KMS-11 (cell line): ENCODE results near the gene NINJ2.
"Not testable (repeated sequence)": the region's sequence is repeated elsewhere in the genome, so short reads cannot be mapped to it uniquely, and the experiment has no call there.

Experiments
- H2AFZ ChIP-seq: fragments of 200-600 bp; sonication (generic); 2 replicates; pipeline ENCODE4 v1.6.1; 2016; ENCODE audit warnings: antibody characterized with exemption, mixed run types, low read depth
- H3K27ac ChIP-seq: fragments of 200-600 bp; sonication (generic); 2 replicates; pipeline ENCODE4 v1.6.1; 2016; ENCODE audit warnings: mild to moderate bottlenecking, mixed run types
- H3K27me3 ChIP-seq: fragments of 200-600 bp; sonication (generic); 2 replicates; pipeline ENCODE4 v1.6.1; 2017; ENCODE audit warnings: mild to moderate bottlenecking, low read depth, mixed run types, moderate library complexity; ENCODE audit not compliant: insufficient read depth
- H3K36me3 ChIP-seq: fragments of 200-600 bp; sonication (generic); 2 replicates; pipeline ENCODE4 v1.6.1; 2017; ENCODE audit warnings: mild to moderate bottlenecking, mixed run types; ENCODE audit not compliant: insufficient read depth
- H3K4me1 ChIP-seq: fragments of 200-600 bp; sonication (generic); 2 replicates; pipeline ENCODE4 v1.6.1; 2016; ENCODE audit warnings: mild to moderate bottlenecking, low read depth, mixed run types; ENCODE audit not compliant: poor library complexity, severe bottlenecking
- H3K4me2 ChIP-seq: fragments of 200-600 bp; sonication (generic); 2 replicates; pipeline ENCODE4 v1.7.0; 2016; ENCODE audit warnings: mild to moderate bottlenecking, mixed run types
- H3K4me3 ChIP-seq: fragments of 200-600 bp; sonication (generic); IDR thresholded peaks from 2 replicates; pipeline ENCODE4 v1.6.1; 2017; ENCODE audit warnings: low read depth, low read length, mixed read lengths; ENCODE audit not compliant: insufficient read depth
- H3K79me2 ChIP-seq: fragments of 200-600 bp; sonication (generic); 2 replicates; pipeline ENCODE4 v1.6.1; 2016; ENCODE audit warnings: low read depth, mixed run types; ENCODE audit not compliant: insufficient read depth
- H3K9ac ChIP-seq: fragments of 200-600 bp; sonication (generic); 2 replicates; pipeline ENCODE4 v1.6.1; 2016; ENCODE audit warnings: mild to moderate bottlenecking, mixed run types
- H4K20me1 ChIP-seq: fragments of 200-600 bp; sonication (generic); 2 replicates; pipeline ENCODE4 v1.6.1; 2016; ENCODE audit warnings: mild to moderate bottlenecking, mixed run types; ENCODE audit not compliant: insufficient read depth
- TF ChIP-seq, protein P1 (sequence below): fragments of 200-600 bp; sonication (generic); conservative IDR thresholded peaks from 2 replicates; pipeline ENCODE4 v1.6.1; 2017; ENCODE audit warnings: low read depth, mild to moderate bottlenecking, antibody characterized with exemption, low read length, moderate library complexity, mixed read lengths

Gene NINJ2

GRCh38 chr12:704516-705242, 41.4 kb upstream of the NINJ2 start:
- Histone ChIP-seq H3K4me3 (no peak overlapping the region), H3K79me2 (no peaks in the 10 kb centered on the region), H3K27me3 (no peaks in the 10 kb centered on the region), H4K20me1 (no peaks in the 10 kb centered on the region), H3K4me1 (no peaks in the 10 kb centered on the region), H3K4me2 (no peak overlapping the region), H2AFZ (no peak overlapping the region), H3K9ac (no peak overlapping the region), H3K36me3 (no peaks in the 10 kb centered on the region), H3K27ac (no peak overlapping the region)
- TF ChIP-seq, protein P1, sequence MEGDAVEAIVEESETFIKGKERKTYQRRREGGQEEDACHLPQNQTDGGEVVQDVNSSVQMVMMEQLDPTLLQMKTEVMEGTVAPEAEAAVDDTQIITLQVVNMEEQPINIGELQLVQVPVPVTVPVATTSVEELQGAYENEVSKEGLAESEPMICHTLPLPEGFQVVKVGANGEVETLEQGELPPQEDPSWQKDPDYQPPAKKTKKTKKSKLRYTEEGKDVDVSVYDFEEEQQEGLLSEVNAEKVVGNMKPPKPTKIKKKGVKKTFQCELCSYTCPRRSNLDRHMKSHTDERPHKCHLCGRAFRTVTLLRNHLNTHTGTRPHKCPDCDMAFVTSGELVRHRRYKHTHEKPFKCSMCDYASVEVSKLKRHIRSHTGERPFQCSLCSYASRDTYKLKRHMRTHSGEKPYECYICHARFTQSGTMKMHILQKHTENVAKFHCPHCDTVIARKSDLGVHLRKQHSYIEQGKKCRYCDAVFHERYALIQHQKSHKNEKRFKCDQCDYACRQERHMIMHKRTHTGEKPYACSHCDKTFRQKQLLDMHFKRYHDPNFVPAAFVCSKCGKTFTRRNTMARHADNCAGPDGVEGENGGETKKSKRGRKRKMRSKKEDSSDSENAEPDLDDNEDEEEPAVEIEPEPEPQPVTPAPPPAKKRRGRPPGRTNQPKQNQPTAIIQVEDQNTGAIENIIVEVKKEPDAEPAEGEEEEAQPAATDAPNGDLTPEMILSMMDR: no peak

- Histone ChIP-seq H3K4me2 (no peak overlapping the region), H3K79me2 (no peaks in the 10 kb centered on the region), H3K27ac (no peak overlapping the region), H3K9ac (no peak overlapping the region), H4K20me1 (no peaks in the 10 kb centered on the region), H2AFZ (no peak overlapping the region), H3K4me3 (no peak overlapping the region), H3K36me3 (no peaks in the 10 kb centered on the region), H3K4me1 (no peaks in the 10 kb centered on the region), H3K27me3 (no peaks in the 10 kb centered on the region)
- TF ChIP-seq, protein P1: no peak
Measured at GRCh38 chr12:701896-702539, 38.8 kb upstream of the NINJ2 start.

GRCh38 chr12:700016-700415, 36.8 kb upstream of the NINJ2 start:
- no peaks in the 10 kb centered on the region for H3K36me3 ChIP-seq

DNA sequence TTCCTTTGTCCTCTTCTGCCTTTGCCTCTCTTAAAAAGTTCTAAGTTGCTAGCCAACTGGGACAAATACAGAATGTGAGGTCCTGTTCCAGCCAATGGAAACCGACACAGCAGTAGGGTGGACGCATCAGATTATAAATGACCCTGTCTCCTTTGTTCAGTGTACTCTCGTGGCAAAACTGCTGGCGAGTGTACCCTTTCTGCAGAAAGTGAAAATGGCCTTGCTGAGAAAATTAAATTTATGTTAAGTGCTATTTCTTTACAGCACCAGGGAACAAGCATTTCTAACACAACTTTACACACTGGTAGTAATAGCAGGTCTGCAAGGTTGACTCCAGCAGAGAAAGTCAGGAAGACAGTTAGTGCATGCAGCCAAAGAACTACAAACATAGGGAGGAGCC, 35.0 kb upstream of the NINJ2 start:
- H3K79me2 ChIP-seq, H3K9ac ChIP-seq, H2AFZ ChIP-seq, H3K4me1 ChIP-seq, H3K36me3 ChIP-seq, H4K20me1 ChIP-seq, H3K4me3 ChIP-seq, H3K4me2 ChIP-seq, H3K27me3 ChIP-seq, H3K27ac ChIP-seq: not testable (repeated sequence)

More at GRCh38 chr12:700016-700415, 36.8 kb upstream of the NINJ2 start:
- TF ChIP-seq, protein P1: no peak
- Histone ChIP-seq H3K27ac (no peak overlapping the region), H3K27me3 (no peaks in the 10 kb centered on the region), H4K20me1 (no peaks in the 10 kb centered on the region), H3K4me2 (no peak overlapping the region), H3K79me2 (no peaks in the 10 kb centered on the region), H2AFZ (no peak overlapping the region), H3K4me3 (no peak overlapping the region), H3K4me1 (no peaks in the 10 kb centered on the region), H3K9ac (no peak overlapping the region)

- Histone ChIP-seq H3K4me2 (no peak overlapping the region), H3K4me3 (no peak overlapping the region), H3K4me1 (no peaks in the 10 kb centered on the region), H3K36me3 (no peaks in the 10 kb centered on the region), H3K27me3 (no peaks in the 10 kb centered on the region), H3K79me2 (no peaks in the 10 kb centered on the region), H2AFZ (no peak overlapping the region), H4K20me1 (no peaks in the 10 kb centered on the region), H3K27ac (no peak overlapping the region), H3K9ac (no peak overlapping the region)
- TF ChIP-seq, protein P1: no peak
Measured at GRCh38 chr12:697481-697880, 34.2 kb upstream of the NINJ2 start.
